Spinal cord (tissue), 10 donors: ENCODE data around the gene HNRNPF. TPM values are rescaled to one million over a fixed set of nuclear protein-coding genes. Genes with fewer than 3 reads are reported as not detected.
"Not testable (repeated sequence)": the region's sequence is repeated elsewhere in the genome, so short reads cannot be mapped to it uniquely, and the experiment has no call there.

Source experiments
- DNase-seq, 6 donors: peaks; one replicate each; pipeline versions ENCODE4 v3.0.0 to v3.0.0-alpha.2; 2013 to 2015; ENCODE audit warnings: low spot score in 6 of 6, low read depth in 4 of 6
- H3K27ac ChIP-seq: one replicate; pipeline ENCODE4 v1.5.1; 2013; ENCODE audit warnings: low read depth, low read length, control low read depth
- H3K27me3 ChIP-seq: one replicate; pipeline ENCODE4 v1.6.1; 2013; ENCODE audit warnings: low read length; ENCODE audit not compliant: control insufficient read depth, insufficient read depth
- H3K36me3 ChIP-seq: one replicate; pipeline ENCODE4 v1.6.1; 2013; ENCODE audit warnings: low read length; ENCODE audit not compliant: control insufficient read depth, insufficient read depth
- H3K4me1 ChIP-seq: one replicate; pipeline ENCODE4 v1.6.1; 2013; ENCODE audit warnings: low read length; ENCODE audit not compliant: control insufficient read depth, insufficient read depth
- H3K4me3 ChIP-seq: one replicate; pipeline ENCODE4 v1.5.1; 2013; ENCODE audit warnings: low read depth, low read length, control low read depth
- H3K9me3 ChIP-seq: one replicate; pipeline ENCODE4 v1.6.1; 2013; ENCODE audit warnings: low read length; ENCODE audit not compliant: control insufficient read depth, insufficient read depth
- WGBS: methylation state at CpG from one replicate; pipeline ENCODE4 v1.1.5; 2013; ENCODE audit warnings: missing lambda C conversion rate; ENCODE audit not compliant: insufficient coverage; 5-methylcytosine and 5-hydroxymethylcytosine counted together
- polyA plus RNA-seq, 2 donors: library from polyadenylated mRNA; unstranded; fragments of 120-200 nt; gene quantifications; one replicate each; pipeline ENCODE4 v1.2.1, GENCODE V29; 2013; ENCODE audit not compliant: insufficient read length in 2 of 2
- total RNA-seq, 2 donors: library from RNA; depleted of rRNA in 1 of 2; stranded (reverse); fragments of 120-200 nt in 1 of 2; fragments of >200 nt in 1 of 2; gene quantifications; one replicate each; pipeline versions ENCODE4 v1.2.3 to v1.2.4, GENCODE V29; 2013 to 2014
- donor health status: healthy.

HNRNPF gene
- total and polyA plus RNA-seq, 4 donors, result 83.9 to 149 (median 123) TPM

- peaks cover 10% of the 10 kb centered on the region for H3K27me3 ChIP-seq
- H3K9me3 ChIP-seq, result no peaks in the 10 kb centered on the region
- H3K4me3 ChIP-seq, result no peak overlapping the region
- WGBS, result 100% methylated on average over 1 of the region's 4 CpGs
- H3K4me1 ChIP-seq, result peaks cover 8% of the 10 kb centered on the region
- no peak overlapping the region for H3K27ac ChIP-seq
- no peaks in the 10 kb centered on the region for H3K36me3 ChIP-seq
- no peak for DNase-seq
Observed at GRCh38 chr10:43347997-43348396, 61.0 kb downstream of the HNRNPF start.

DNA sequence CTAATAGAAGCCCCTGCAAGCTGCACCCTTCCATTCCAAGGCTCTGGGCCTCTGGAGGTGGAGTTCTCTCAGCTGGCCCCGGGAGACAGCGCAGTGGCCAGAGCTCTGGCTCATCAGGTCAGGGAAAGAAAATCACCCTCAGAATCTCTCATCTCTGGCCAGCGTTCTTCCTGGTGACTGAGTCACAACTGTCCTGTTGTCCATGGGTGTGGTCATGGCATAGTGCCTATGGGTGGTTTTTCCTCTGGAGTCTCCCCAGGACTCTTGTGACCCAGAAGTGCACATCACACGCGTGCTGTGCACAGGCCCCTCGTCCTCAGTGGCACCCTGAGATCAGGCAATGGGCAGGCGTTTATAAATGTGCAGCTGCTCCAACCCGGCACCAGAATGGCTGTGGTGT is 64.9 kb downstream of the HNRNPF start:
- Histone ChIP-seq H3K27me3 (no peaks in the 10 kb centered on the region), H3K36me3 (peaks cover 3% of the 10 kb centered on the region), H3K9me3 (no peaks in the 10 kb centered on the region), H3K27ac (no peak overlapping the region), H3K4me1 (no peaks in the 10 kb centered on the region), H3K4me3 (no peak overlapping the region)
- 91% methylated on average over 8 of the region's 8 CpGs for WGBS
- no peak for DNase-seq

DNA sequence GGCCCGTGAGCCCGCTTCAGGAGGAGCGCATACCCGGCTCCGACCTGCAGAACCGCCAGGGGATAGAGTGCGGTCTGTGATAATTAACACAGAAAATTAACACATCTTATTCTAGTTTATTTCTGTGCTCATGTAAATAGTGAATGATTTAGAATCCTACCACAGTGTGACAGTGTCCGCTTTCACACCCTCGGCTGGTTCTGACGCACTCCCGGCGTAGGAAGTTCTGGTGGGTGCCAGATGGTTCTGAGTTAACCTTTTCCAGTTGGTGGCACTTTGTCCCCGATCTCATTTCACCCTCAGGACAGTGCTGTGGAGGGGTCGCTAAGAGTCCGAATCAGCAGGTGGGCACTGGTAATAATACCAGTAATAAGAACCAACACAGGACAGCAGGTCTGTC is 65.9 kb downstream of the HNRNPF start:
- no peak for DNase-seq
- 60% methylated on average over 1 of the region's 15 CpGs for WGBS
- no peak overlapping the region for H3K4me3 ChIP-seq
- no peaks in the 10 kb centered on the region for H3K9me3 ChIP-seq
- no peaks in the 10 kb centered on the region for H3K4me1 ChIP-seq
- H3K27ac ChIP-seq, result no peak overlapping the region
- no peaks in the 10 kb centered on the region for H3K27me3 ChIP-seq
- peaks cover 3% of the 10 kb centered on the region for H3K36me3 ChIP-seq

DNA sequence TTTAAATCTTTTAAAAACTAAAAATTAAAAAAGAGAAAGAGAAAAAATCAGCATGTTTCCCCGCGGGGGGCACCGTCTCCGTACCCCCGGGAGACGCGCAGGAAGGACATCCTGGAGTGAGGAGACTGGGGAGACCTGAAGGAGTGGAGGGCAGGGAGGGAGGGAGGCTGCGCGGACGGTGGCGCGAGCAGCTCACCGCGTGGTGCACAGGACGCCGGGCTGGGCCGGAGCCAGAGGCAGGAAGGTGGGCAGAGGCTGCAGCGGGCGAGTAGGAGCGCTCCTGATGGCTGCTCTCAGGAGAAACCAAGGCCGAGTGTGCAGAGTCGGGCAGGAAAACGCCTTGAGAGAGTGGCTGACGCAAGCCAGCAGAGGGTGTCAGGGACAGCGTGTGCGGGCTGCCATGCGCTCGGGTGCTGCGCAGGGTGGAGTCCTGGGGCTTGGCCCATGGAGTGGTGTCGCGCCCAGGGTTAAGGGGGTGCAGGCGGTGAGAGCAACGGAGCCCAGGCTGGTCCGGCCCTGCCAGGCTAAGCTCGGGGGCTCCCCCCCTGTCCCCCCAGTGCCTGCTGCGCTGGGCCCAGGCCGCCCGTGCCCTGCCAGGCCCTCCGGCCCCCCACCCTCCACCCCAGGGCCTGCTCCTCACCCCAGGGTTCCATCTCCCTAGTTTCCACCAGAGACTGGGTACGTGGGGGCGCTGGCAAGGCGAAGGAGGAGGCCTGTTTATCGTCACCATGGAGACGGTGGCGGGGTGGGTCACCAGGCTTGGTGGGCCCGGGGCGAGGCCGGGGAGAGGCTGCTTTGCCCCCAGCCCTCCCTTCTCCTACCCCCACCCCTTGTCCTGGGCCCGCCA is 66.5 kb downstream of the HNRNPF start:
- Histone ChIP-seq H3K4me3 (no peak overlapping the region), H3K36me3 (peaks cover 3% of the 10 kb centered on the region), H3K4me1 (no peaks in the 10 kb centered on the region), H3K9me3 (no peaks in the 10 kb centered on the region), H3K27me3 (no peaks in the 10 kb centered on the region), H3K27ac (no peak overlapping the region)
- WGBS, result 88% methylated on average over 43 of the region's 49 CpGs
- DNase-seq, result no peak

DNA sequence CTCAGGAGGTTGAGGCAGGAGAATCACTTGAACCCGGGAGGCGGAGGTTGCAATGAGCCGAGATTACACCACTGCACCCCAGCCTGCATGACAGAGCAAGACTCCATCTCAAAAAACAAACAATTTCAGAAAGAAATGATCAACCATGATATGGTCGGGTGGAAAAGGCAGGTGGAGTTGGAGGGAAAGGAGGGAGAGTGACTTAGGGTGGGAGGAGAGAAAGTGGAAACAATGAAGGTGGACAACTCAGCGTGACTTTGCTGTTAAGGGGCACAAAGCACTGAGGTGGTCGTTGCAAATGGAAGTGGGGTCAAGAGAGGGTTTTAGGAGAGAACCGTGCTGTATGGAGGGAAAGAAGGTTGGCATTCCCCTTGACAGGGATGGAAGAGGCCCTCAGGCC is 67.5 kb downstream of the HNRNPF start:
- WGBS, result 89% methylated on average over 4 of the region's 7 CpGs
- H3K27ac ChIP-seq, result no peak overlapping the region
- H3K27me3 ChIP-seq, result no peaks in the 10 kb centered on the region

DNA sequence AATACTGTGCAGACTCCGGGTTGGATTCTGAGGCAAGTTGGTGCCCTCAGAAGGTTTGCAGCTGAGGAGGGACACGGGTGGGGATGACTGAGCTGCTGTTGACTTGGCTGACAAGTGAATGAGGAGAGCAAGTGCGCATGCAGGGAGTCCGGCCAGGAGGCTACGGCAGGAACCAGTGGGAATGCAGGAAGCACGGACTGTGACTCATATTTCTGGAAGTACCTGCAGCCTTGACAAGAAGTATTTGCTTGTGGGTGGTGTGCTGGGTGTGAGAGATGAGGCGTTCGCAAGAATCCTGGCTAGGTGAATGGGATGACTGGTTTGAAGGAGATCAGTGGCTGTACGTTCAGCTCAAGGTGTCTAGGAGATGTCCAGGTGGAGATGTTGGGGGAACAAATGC is 68.4 kb downstream of the HNRNPF start:
- 94% methylated on average over 9 of the region's 9 CpGs for WGBS
- no peak for DNase-seq
- H3K4me3 ChIP-seq, result no peak overlapping the region
- no peak overlapping the region for H3K27ac ChIP-seq
- no peaks in the 10 kb centered on the region for H3K4me1 ChIP-seq
- H3K36me3 ChIP-seq, result peaks cover 3% of the 10 kb centered on the region
- no peaks in the 10 kb centered on the region for H3K27me3 ChIP-seq
- H3K9me3 ChIP-seq, result no peaks in the 10 kb centered on the region

More for the DNA sequence above, 67.5 kb downstream of the HNRNPF start:
- no peak for DNase-seq
- Histone ChIP-seq H3K4me1 (no peaks in the 10 kb centered on the region), H3K4me3 (no peak overlapping the region), H3K9me3 (no peaks in the 10 kb centered on the region), H3K36me3 (peaks cover 3% of the 10 kb centered on the region)

- WGBS, result 83% methylated on average over 6 of the region's 6 CpGs
- DNase-seq, result no peak
- Histone ChIP-seq H3K36me3 (peaks cover 3% of the 10 kb centered on the region), H3K27me3 (no peaks in the 10 kb centered on the region), H3K9me3 (no peaks in the 10 kb centered on the region), H3K27ac (no peak overlapping the region), H3K4me3 (no peak overlapping the region), H3K4me1 (no peaks in the 10 kb centered on the region)
Observed at GRCh38 chr10:43340101-43340500, 68.9 kb downstream of the HNRNPF start.

DNA sequence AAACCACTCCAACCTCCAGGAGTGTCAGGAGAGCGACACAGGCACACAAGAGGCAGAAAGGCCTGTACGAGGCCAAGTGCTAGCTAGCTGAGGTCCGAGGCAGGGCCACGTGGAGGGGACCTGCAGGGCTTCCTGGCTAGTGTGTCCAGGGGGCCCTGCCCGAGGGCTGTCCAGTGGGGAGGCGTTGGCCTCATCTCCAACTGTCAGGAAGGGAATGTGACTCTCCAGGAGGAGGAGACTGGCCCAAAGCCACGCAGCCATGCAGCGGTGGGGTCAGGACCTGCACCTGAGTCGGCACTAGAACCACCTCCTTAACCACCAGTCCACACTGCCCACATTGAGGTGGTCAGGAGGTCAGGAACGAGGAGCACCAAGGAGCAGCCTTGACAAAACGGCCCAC is 69.8 kb downstream of the HNRNPF start:
- no peak for DNase-seq
- Histone ChIP-seq H3K36me3 (peaks cover 3% of the 10 kb centered on the region), H3K4me3 (no peak overlapping the region), H3K27me3 (no peaks in the 10 kb centered on the region), H3K9me3 (no peaks in the 10 kb centered on the region), H3K27ac (no peak overlapping the region), H3K4me1 (no peaks in the 10 kb centered on the region)
- WGBS, result 61% methylated on average over 8 of the region's 11 CpGs

GRCh38 chr10:43338117-43338516 is 70.9 kb downstream of the HNRNPF start:
- Histone ChIP-seq H3K4me1 (no peaks in the 10 kb centered on the region), H3K27ac (no peak overlapping the region), H3K36me3 (peaks cover 3% of the 10 kb centered on the region), H3K4me3 (no peak overlapping the region), H3K27me3 (no peaks in the 10 kb centered on the region), H3K9me3 (no peaks in the 10 kb centered on the region)
- no peak for DNase-seq
- WGBS, result 85% methylated on average over 10 of the region's 12 CpGs

GRCh38 chr10:43337536-43337935 is 71.5 kb downstream of the HNRNPF start:
- not testable (repeated sequence) for H3K27ac ChIP-seq, DNase-seq, H3K9me3 ChIP-seq, H3K27me3 ChIP-seq, H3K4me3 ChIP-seq, H3K36me3 ChIP-seq, H3K4me1 ChIP-seq
- 32% methylated on average over 3 of the region's 9 CpGs for WGBS
